Measurements from ENCODE around the gene CRAMP1. TPM values are rescaled to one million over a fixed set of nuclear protein-coding genes. Genes with fewer than 3 reads are reported as not detected.

The CRAMP1 gene
- polyA plus RNA-seq, 1 of the 3 experiments (the other 2 are of a cell fraction), result 9.5 TPM

GRCh38 chr16:1674306-1674705, 62.1 kb downstream of the CRAMP1 start:
- no peak overlapping the region for H3K9ac ChIP-seq
- peaks cover 4 to 6% of the 10 kb centered on the region in 2 experiments; a peak in 1 of 4 replicates for H3K4me1 ChIP-seq (ENCODE audit: control insufficient read depth in 1 of 2, insufficient read depth in 2 of 2, low read depth in 1 of 2, low read length in 1 of 2)
- no peaks in the 10 kb centered on the region for H4K20me1 ChIP-seq (ENCODE audit: insufficient read depth)
- DNase-seq, result no peak
- H3K36me3 ChIP-seq (replicated peaks in 1 of 2; ENCODE audit: control insufficient read depth in 1 of 2, insufficient read depth in 2 of 2, low read length in 1 of 2), result peaks cover 19 to 58% of the 10 kb centered on the region in 2 experiments
- H3K27me3 ChIP-seq (ENCODE audit: insufficient read depth), result no peaks in the 10 kb centered on the region
- H3F3A ChIP-seq (replicated peaks; ENCODE audit: insufficient read depth), result peaks cover 19% of the 10 kb centered on the region
- ChIA-PET CTCF (interaction anchor here (1.2 kb wide), 1 partner anchor 32 kb away, joined by 4 read pairs; the partner anchor contains the start of gene MAPK8IP3), POLR2A (no interaction called here)
- peaks cover 15% of the 10 kb centered on the region for H3K79me2 ChIP-seq (ENCODE audit: insufficient read depth)
- H2AFZ ChIP-seq (ENCODE audit: low read depth), result no peak overlapping the region
- H3K4me2 ChIP-seq, result no peak overlapping the region
- 92% methylated on average over 4 of the region's 7 CpGs for WGBS (ENCODE audit: low lambda C conversion rate)
- TF ChIP-seq CTCF (IDR thresholded peaks at IDR 0.05) (no peak), RCOR1 (IDR thresholded peaks at IDR 0.05; ENCODE audit: low read length) (no peak), GATA2 (CRISPR knock-in tag; IDR thresholded peaks at IDR 0.05) (no peak)
- H3K9me2 ChIP-seq, result no peaks in the 10 kb centered on the region
- H3K27ac ChIP-seq (ENCODE audit: low read depth in 2 of 2, low read length in 1 of 2), result no peak overlapping the region; a peak in 1 of 4 replicates
- H3K4me3 ChIP-seq (ENCODE audit: low read depth in 2 of 2, low read length in 1 of 2), result no peak overlapping the region
- H3K9me3 ChIP-seq, result no peaks in the 10 kb centered on the region

- peaks cover 19% of the 10 kb centered on the region for H3F3A ChIP-seq (replicated peaks; ENCODE audit: insufficient read depth)
- H3K4me3 ChIP-seq (ENCODE audit: low read depth in 2 of 2, low read length in 1 of 2), result no peak overlapping the region
- H3K9me2 ChIP-seq, result no peaks in the 10 kb centered on the region
- H3K9ac ChIP-seq, result no peak overlapping the region
- DNase-seq, result no peak
- no peak overlapping the region for H2AFZ ChIP-seq (ENCODE audit: low read depth)
- H3K27me3 ChIP-seq (ENCODE audit: insufficient read depth), result no peaks in the 10 kb centered on the region
- H3K4me2 ChIP-seq, result no peak overlapping the region
- peaks cover 4 to 6% of the 10 kb centered on the region in 2 experiments; a peak in 1 of 4 replicates for H3K4me1 ChIP-seq (ENCODE audit: control insufficient read depth in 1 of 2, insufficient read depth in 2 of 2, low read depth in 1 of 2, low read length in 1 of 2)
- H3K36me3 ChIP-seq (replicated peaks in 1 of 2; ENCODE audit: control insufficient read depth in 1 of 2, insufficient read depth in 2 of 2, low read length in 1 of 2), result peaks cover 19 to 55% of the 10 kb centered on the region in 2 experiments
- ChIA-PET CTCF (no interaction called here), POLR2A (no interaction called here)
- 82% methylated on average over 19 of the region's 19 CpGs for WGBS (ENCODE audit: low lambda C conversion rate)
- no peak for TF ChIP-seq FOXM1 (IDR thresholded peaks at IDR 0.05; ENCODE audit: low read depth)
- no peak for TF ChIP-seq PBX3 (IDR thresholded peaks at IDR 0.05)
- peak; percentile 71; the same call in 1 of the 2 replicates for TF ChIP-seq FOSL2 (IDR thresholded peaks at IDR 0.05; ENCODE audit: borderline replicate concordance, low read depth)
- peaks cover 5% of the 10 kb centered on the region; the same call in 1 of the 2 replicates for H4K20me1 ChIP-seq (ENCODE audit: insufficient read depth)
- peak overlapping the region in 1 of 2 experiments; percentile 12; a peak in 2 of 4 replicates for H3K27ac ChIP-seq (ENCODE audit: low read depth in 2 of 2, low read length in 1 of 2)
- no peaks in the 10 kb centered on the region for H3K9me3 ChIP-seq
- H3K79me2 ChIP-seq (ENCODE audit: insufficient read depth), result peaks cover 22% of the 10 kb centered on the region
These were observed 62.8 kb downstream of the CRAMP1 start for GRCh38 chr16:1674751-1675664.

All from SK-N-SH (cell line).